HG03139 (cell line): ENCODE data around the gene PABPN1L.
"Not testable (repeated sequence)": the region's sequence is repeated elsewhere in the genome, so short reads cannot be mapped to it uniquely, and the experiment has no call there.

Experiments used
- ATAC-seq: cut with Tn5 transposase; IDR thresholded peaks from one replicate; pipeline ENCODE4 v1.9.1; 2021; ENCODE audit not compliant: unreplicated experiment

PABPN1L gene

GRCh38 chr16:88901718-88902337 lies 35.4 kb upstream of the PABPN1L start:
- ATAC-seq, result no peak

GRCh38 chr16:88900662-88901052 lies 34.2 kb upstream of the PABPN1L start:
- ATAC-seq, result no peak

- ATAC-seq, result no peak
These were observed 33.6 kb upstream of the PABPN1L start for GRCh38 chr16:88899901-88900661.

- ATAC-seq, result no peak
These were observed 31.4 kb upstream of the PABPN1L start for GRCh38 chr16:88897696-88898425.

GRCh38 chr16:88896238-88897070 lies 30.0 kb upstream of the PABPN1L start:
- ATAC-seq, result no peak

- ATAC-seq, result no peak
These were observed 28.9 kb upstream of the PABPN1L start for GRCh38 chr16:88895335-88895734.

- no peak for ATAC-seq
These were observed 28.3 kb upstream of the PABPN1L start for GRCh38 chr16:88894681-88895300.

- not testable (repeated sequence) for ATAC-seq
These were observed 27.8 kb upstream of the PABPN1L start for GRCh38 chr16:88894266-88894665.

GRCh38 chr16:88893127-88893968 lies 26.9 kb upstream of the PABPN1L start:
- no peak for ATAC-seq

- ATAC-seq, result no peak
These were observed 25.6 kb upstream of the PABPN1L start for GRCh38 chr16:88892065-88892464.

- ATAC-seq, result no peak
These were observed 24.6 kb upstream of the PABPN1L start for GRCh38 chr16:88891083-88891482.

GRCh38 chr16:88889702-88890352 lies 23.4 kb upstream of the PABPN1L start:
- ATAC-seq, result not testable (repeated sequence)

- ATAC-seq, result no peak
These were observed 22.3 kb upstream of the PABPN1L start for GRCh38 chr16:88888461-88889387.

GRCh38 chr16:88888057-88888456 lies 21.6 kb upstream of the PABPN1L start:
- ATAC-seq, result no peak

- no peak for ATAC-seq
These were observed 20.5 kb upstream of the PABPN1L start for GRCh38 chr16:88886845-88887521.

GRCh38 chr16:88886420-88886844 lies 20.0 kb upstream of the PABPN1L start:
- no peak for ATAC-seq

GRCh38 chr16:88885693-88886280 lies 19.3 kb upstream of the PABPN1L start:
- ATAC-seq, result no peak
